IMR-90 (cell line): ENCODE results near the gene TMEM163. TPM values are rescaled to one million over a fixed set of nuclear protein-coding genes. Genes with fewer than 3 reads are reported as not detected.

Source experiments
- ATAC-seq: fragments of 200-7000 bp; cut with Tn5 transposase; 2 replicates; pipeline ENCODE4 v1.9.1; 2020; ENCODE audit warnings: low read depth, mild to moderate bottlenecking, moderate library complexity
- BruUV-seq: library from RNA; stranded (reverse); fragments of 400-500 nt; replicated peaks from 2 replicates; lab custom pipeline; 2021; lab: Mats Ljungman, UMichigan
- CTCF ChIA-PET: fragments of 300-600 bp; formaldehyde crosslinking; extraction: SDS; loops from one replicate; lab custom pipeline; 2021; ENCODE audit warnings: antibody characterized with exemption; lab: Yijun Ruan, JAX
- POLR2A ChIA-PET: fragments of 300-600 bp; sonication (Branson Sonifier 250); formaldehyde crosslinking; loops from one replicate; lab custom pipeline; 2022; ENCODE audit warnings: antibody characterized with exemption; ENCODE audit not compliant: unreplicated experiment; lab: Charles Lee
- DNase-seq: peaks from one replicate; pipeline ENCODE4 v3.0.0; 2013
- H2AFZ ChIP-seq: replicated peaks from 2 replicates; pipeline ENCODE3; 2013; ENCODE audit warnings: low read length, mild to moderate bottlenecking; ENCODE audit not compliant: poor library complexity
- H2AK5ac ChIP-seq: 2 replicates; pipeline ENCODE4 v1.6.1; 2013; ENCODE audit warnings: low read depth, low read length, inconsistent platforms
- H2AK9ac ChIP-seq: replicated peaks from 2 replicates; pipeline ENCODE3; 2013; ENCODE audit warnings: mild to moderate bottlenecking, low read depth, low read length, moderate library complexity; ENCODE audit not compliant: poor library complexity
- H2BK120ac ChIP-seq: 2 replicates; pipeline ENCODE4 v1.6.1; 2013; ENCODE audit warnings: low read depth, low read length, inconsistent platforms
- H2BK15ac ChIP-seq: 3 replicates; pipeline ENCODE4 v1.6.1; 2013; ENCODE audit warnings: low read depth, low read length, inconsistent platforms
- H2BK20ac ChIP-seq: 2 replicates; pipeline ENCODE4 v1.6.1; 2013; ENCODE audit warnings: low read depth, mild to moderate bottlenecking, inconsistent platforms, low read length, moderate library complexity
- H2BK5ac ChIP-seq: 2 replicates; pipeline ENCODE4 v1.6.1; 2013; ENCODE audit warnings: mild to moderate bottlenecking, low read depth, low read length, inconsistent platforms; ENCODE audit not compliant: poor library complexity, severe bottlenecking
- H3K14ac ChIP-seq: replicated peaks from 2 replicates; pipeline ENCODE4 v1.6.1; 2013; ENCODE audit warnings: low read depth, low read length, inconsistent platforms
- H3K18ac ChIP-seq: 2 replicates; pipeline ENCODE4 v1.6.1; 2013; ENCODE audit warnings: low read depth, low read length, control low read depth
- H3K23ac ChIP-seq: 2 replicates; pipeline ENCODE4 v1.6.1; 2013; ENCODE audit warnings: low read depth, low read length, inconsistent platforms
- H3K27ac ChIP-seq: 2 replicates; pipeline ENCODE4 v1.5.1; 2013; ENCODE audit warnings: mild to moderate bottlenecking, control low read depth, low read length; ENCODE audit not compliant: insufficient read depth
- H3K27me3 ChIP-seq: 2 replicates; pipeline ENCODE4 v1.6.1; 2013; ENCODE audit warnings: low read length; ENCODE audit not compliant: control insufficient read depth, insufficient read depth
- H3K36me3 ChIP-seq: 2 replicates; pipeline ENCODE4 v1.6.1; 2013; ENCODE audit warnings: low read length, mixed read lengths; ENCODE audit not compliant: control insufficient read depth, insufficient read depth
- H3K4ac ChIP-seq: 2 replicates; pipeline ENCODE4 v1.6.1; 2013; ENCODE audit warnings: low read depth, low read length, inconsistent platforms
- H3K4me1 ChIP-seq: 2 replicates; pipeline ENCODE4 v1.6.1; 2013; ENCODE audit warnings: low read length, mixed read lengths; ENCODE audit not compliant: control insufficient read depth, insufficient read depth
- H3K4me2 ChIP-seq: 2 replicates; pipeline ENCODE4 v1.6.1; 2013; ENCODE audit warnings: low read depth, mild to moderate bottlenecking, control low read depth, low read length, moderate library complexity
- H3K4me3 ChIP-seq: 2 replicates; pipeline ENCODE4 v1.5.1; 2013; ENCODE audit warnings: low read depth, mild to moderate bottlenecking, control low read depth, low read length, moderate library complexity; ENCODE audit not compliant: insufficient read depth
- H3K56ac ChIP-seq: 2 replicates; pipeline ENCODE4 v1.6.1; 2013; ENCODE audit warnings: low read length, inconsistent platforms; ENCODE audit not compliant: insufficient read depth; ENCODE audit errors: extremely low read depth
- H3K79me1 ChIP-seq, 2 experiments: 2 replicates each; pipeline ENCODE4 v1.6.1; 2013; ENCODE audit warnings: low read length in 2 of 2, inconsistent platforms in 1 of 2, low read depth in 1 of 2
- H3K9ac ChIP-seq: 2 replicates; pipeline ENCODE4 v1.6.1; 2013; ENCODE audit warnings: low read depth, low read length, control low read depth
- H3K9me1 ChIP-seq: 2 replicates; pipeline ENCODE4 v1.6.1; 2013; ENCODE audit warnings: low read length, inconsistent platforms; ENCODE audit not compliant: insufficient read depth
- H3K9me3 ChIP-seq: 2 replicates; pipeline ENCODE4 v1.6.1; 2013; ENCODE audit warnings: low read length; ENCODE audit not compliant: control insufficient read depth, insufficient read depth
- H4K20me1 ChIP-seq: 2 replicates; pipeline ENCODE4 v1.6.1; 2013; ENCODE audit warnings: low read length, inconsistent platforms; ENCODE audit not compliant: insufficient read depth
- H4K5ac ChIP-seq: 2 replicates; pipeline ENCODE4 v1.6.1; 2013; ENCODE audit warnings: mild to moderate bottlenecking, low read depth, low read length, control low read depth
- H4K8ac ChIP-seq, 2 experiments: 2 replicates each; pipeline ENCODE4 v1.6.1; 2013; ENCODE audit warnings: low read depth in 2 of 2, low read length in 2 of 2, control low read depth in 1 of 2, inconsistent platforms in 1 of 2
- H4K91ac ChIP-seq: 2 replicates; pipeline ENCODE4 v1.6.1; 2013; ENCODE audit warnings: low read depth, low read length, inconsistent platforms; ENCODE audit not compliant: insufficient read depth
- CEBPB ChIP-seq: IDR thresholded peaks from 2 replicates; pipeline ENCODE4 v1.6.1; 2012; ENCODE audit warnings: low read depth, low read length, improper control_type of control experiment
- RFX5 ChIP-seq: IDR thresholded peaks from 2 replicates; pipeline ENCODE4 v1.8.0; 2012; ENCODE audit warnings: low read depth, mild to moderate bottlenecking, low read length, moderate library complexity
- WGBS, 2 experiments: methylation state at CpG; one replicate each; pipeline versions ENCODE4 v1.1.5 to v1.1.7; 2013; ENCODE audit warnings: missing lambda C conversion rate in 2 of 2; ENCODE audit not compliant: insufficient read length in 1 of 2; ENCODE audit errors: extremely low coverage in 2 of 2; 5-methylcytosine and 5-hydroxymethylcytosine counted together
- dilution Hi-C: fragments of 300-500 bp; cut with HindIII; formaldehyde crosslinking; loops from one replicate; pipeline ENCODE4 v1.14.3; 2018; ENCODE audit warnings: low sequenced_read_pairs; ENCODE audit not compliant: unreplicated experiment
- in situ Hi-C: fragments of 300-500 bp; cut with MboI; formaldehyde crosslinking; loops from 3 replicates; pipeline ENCODE4 v1.14.3; 2019; ENCODE audit warnings: low sequenced_read_pairs, inconsistent platforms, mixed read lengths
- intact Hi-C: fragments of 100-400 bp; cut with micrococcal nuclease; formaldehyde crosslinking; loops from 2 replicates; pipeline ENCODE4 v1.10.0; 2022
- polyA plus RNA-seq, 3 experiments: library from polyadenylated mRNA; depleted of rRNA; stranded (reverse); fragments of >200 nt; gene quantifications; 2 replicates each; pipeline ENCODE4 v1.2.3, GENCODE V29; 2012; ENCODE audit warnings: low replicate concordance in 1 of 3
- total RNA-seq: library from RNA; depleted of rRNA; stranded (reverse); fragments of >200 nt; gene quantifications from 2 replicates; pipeline ENCODE4 v1.2.3, GENCODE V29; 2012

Gene TMEM163
- total and polyA plus RNA-seq, 2 of the 4 experiments (the other 2 are of a cell fraction), result not detected

GRCh38 chr2:134549104-134549503 lies 169.7 kb downstream of the TMEM163 start:
- H4K5ac ChIP-seq, result no peak overlapping the region

More at GRCh38 chr2:134549104-134549503, 169.7 kb downstream of the TMEM163 start:
- H2BK5ac ChIP-seq, result no peak overlapping the region
- no peak overlapping the region for H3K18ac ChIP-seq
- H3K4me1 ChIP-seq, result no peaks in the 10 kb centered on the region
- no peak overlapping the region for H3K14ac ChIP-seq
- no peaks in the 10 kb centered on the region for H3K9me1 ChIP-seq
- H3K27me3 ChIP-seq, result peaks cover 1% of the 10 kb centered on the region
- ChIA-PET CTCF (no interaction called here), POLR2A (no interaction called here)
- H4K91ac ChIP-seq, result no peak overlapping the region
- no peak overlapping the region for H3K27ac ChIP-seq
- H2AK9ac ChIP-seq, result no peak overlapping the region
- no peak overlapping the region for H3K23ac ChIP-seq
- no peak overlapping the region for H2BK120ac ChIP-seq
- no peaks in the 10 kb centered on the region for H3K36me3 ChIP-seq
- H4K20me1 ChIP-seq, result no peaks in the 10 kb centered on the region
- no peak overlapping the region for H2BK20ac ChIP-seq
- no CpG with 5 or more reads among the region's 3 CpGs for WGBS, 2 experiments
- H2BK15ac ChIP-seq, result no peak overlapping the region
- dilution Hi-C loops, result no loop called here
- H3K9ac ChIP-seq, result no peak overlapping the region
- TF ChIP-seq RFX5 (no peak), CEBPB (peak; percentile 79)
- H3K4me2 ChIP-seq, result no peak overlapping the region
- H3K9me3 ChIP-seq, result no peaks in the 10 kb centered on the region
- in situ Hi-C loops, result no loop called here
- H2AK5ac ChIP-seq, result no peak overlapping the region
- intact Hi-C loops, result no loop called here
- no peak overlapping the region for H2AFZ ChIP-seq
- DNase-seq (peak; percentile 45), ATAC-seq (no peak)
- H3K4ac ChIP-seq, result no peak overlapping the region
- H4K8ac ChIP-seq, result no peak overlapping the region
- no TSS peak for BruUV-seq
- no peak overlapping the region for H3K4me3 ChIP-seq
- H3K79me1 ChIP-seq, result no peaks in the 10 kb centered on the region
- H3K56ac ChIP-seq, result no peak overlapping the region
